Measurements from ENCODE around the gene HS6ST2. TPM values are rescaled to one million over a fixed set of nuclear protein-coding genes. Genes with fewer than 3 reads are reported as not detected.

Gene HS6ST2
- polyA plus RNA-seq, 1 donor (not counting 4 experiments of a cell fraction or from before 2014, with no cell fraction given) = 0.43 TPM

- no peaks in the 10 kb centered on the region for H3K4me1 ChIP-seq (ENCODE audit: control insufficient read depth, extremely low read depth, insufficient read depth, low read length)
- H3K4me2 ChIP-seq (ENCODE audit: control insufficient read depth, extremely low read depth, insufficient read depth, low read depth, low read length) = no peak overlapping the region
- H3K9ac ChIP-seq (ENCODE audit: control insufficient read depth, extremely low read depth, insufficient read depth, low read length) = no peak overlapping the region
- FAIRE-seq (no peak), DNase-seq (ENCODE audit: low read depth, low spot score) (no peak)
- H3K27me3 ChIP-seq (ENCODE audit: control insufficient read depth, extremely low read depth, insufficient read depth, low read length) = no peaks in the 10 kb centered on the region
- no peaks in the 10 kb centered on the region for H4K20me1 ChIP-seq (ENCODE audit: control insufficient read depth, extremely low read depth, insufficient read depth, low read length)
- dilution Hi-C loops (cut with MboI; ENCODE audit: extremely low pct_ligation_motif_present, low sequenced_read_pairs) = no loop called here
- no peaks in the 10 kb centered on the region for H3K79me2 ChIP-seq (ENCODE audit: control insufficient read depth, insufficient read depth, low read length)
- no peak overlapping the region for H3K27ac ChIP-seq (ENCODE audit: control insufficient read depth, insufficient read depth, low read length)
- H3K9me3 ChIP-seq (ENCODE audit: control insufficient read depth, low read depth, low read length) = no peaks in the 10 kb centered on the region
- no peaks in the 10 kb centered on the region for H3K36me3 ChIP-seq (ENCODE audit: control insufficient read depth in 2 of 2, extremely low read depth in 1 of 2, insufficient read depth in 2 of 2, low read length in 2 of 2)
- H3K4me3 ChIP-seq (ENCODE audit: control insufficient read depth in 2 of 3, extremely low read depth in 1 of 3, insufficient read depth in 2 of 3, low read depth in 1 of 3, low read length in 3 of 3) = no peak overlapping the region
- no peaks in the 10 kb centered on the region for H3K9me1 ChIP-seq (ENCODE audit: control insufficient read depth, extremely low read depth, insufficient read depth, low read length)
- TF ChIP-seq EZH2 (IDR thresholded peaks at IDR 0.05; ENCODE audit: low read length) = no peak
- TF ChIP-seq, protein P1, sequence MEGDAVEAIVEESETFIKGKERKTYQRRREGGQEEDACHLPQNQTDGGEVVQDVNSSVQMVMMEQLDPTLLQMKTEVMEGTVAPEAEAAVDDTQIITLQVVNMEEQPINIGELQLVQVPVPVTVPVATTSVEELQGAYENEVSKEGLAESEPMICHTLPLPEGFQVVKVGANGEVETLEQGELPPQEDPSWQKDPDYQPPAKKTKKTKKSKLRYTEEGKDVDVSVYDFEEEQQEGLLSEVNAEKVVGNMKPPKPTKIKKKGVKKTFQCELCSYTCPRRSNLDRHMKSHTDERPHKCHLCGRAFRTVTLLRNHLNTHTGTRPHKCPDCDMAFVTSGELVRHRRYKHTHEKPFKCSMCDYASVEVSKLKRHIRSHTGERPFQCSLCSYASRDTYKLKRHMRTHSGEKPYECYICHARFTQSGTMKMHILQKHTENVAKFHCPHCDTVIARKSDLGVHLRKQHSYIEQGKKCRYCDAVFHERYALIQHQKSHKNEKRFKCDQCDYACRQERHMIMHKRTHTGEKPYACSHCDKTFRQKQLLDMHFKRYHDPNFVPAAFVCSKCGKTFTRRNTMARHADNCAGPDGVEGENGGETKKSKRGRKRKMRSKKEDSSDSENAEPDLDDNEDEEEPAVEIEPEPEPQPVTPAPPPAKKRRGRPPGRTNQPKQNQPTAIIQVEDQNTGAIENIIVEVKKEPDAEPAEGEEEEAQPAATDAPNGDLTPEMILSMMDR (optimal IDR thresholded peaks at IDR 0.05 in 1 of 3, IDR thresholded peaks at IDR 0.05 in 1 of 3, conservative IDR thresholded peaks at IDR 0.05 in 1 of 3; ENCODE audit: extremely low read depth in 1 of 3, insufficient read depth in 2 of 3, low read length in 3 of 3) = no peak
- H2AFZ ChIP-seq (ENCODE audit: control insufficient read depth, low read length) = no peak overlapping the region
Observed at GRCh38 chrX:132916349-132916748, 42.1 kb downstream of the HS6ST2 start.

DNA sequence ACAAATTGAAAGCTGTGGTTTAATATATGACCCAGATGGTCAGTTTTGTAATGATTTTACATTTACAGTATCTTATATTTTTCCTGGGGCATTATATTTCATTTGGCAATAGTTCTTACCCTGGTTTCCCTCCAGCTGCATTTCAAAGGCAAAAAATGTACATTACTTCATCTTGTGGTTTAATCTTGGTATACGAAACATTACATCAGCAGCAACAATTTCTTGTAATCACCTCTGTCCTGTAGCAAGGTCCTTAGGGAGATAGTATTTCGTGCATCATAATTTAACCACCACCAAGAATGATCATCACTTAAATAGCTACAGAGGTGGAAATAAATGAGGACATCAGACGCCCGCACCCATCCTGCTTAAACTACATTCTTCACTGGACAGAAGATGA is 48.8 kb downstream of the HS6ST2 start:
- H3K9ac ChIP-seq (ENCODE audit: control insufficient read depth, extremely low read depth, insufficient read depth, low read length) = no peak overlapping the region
- H3K9me1 ChIP-seq (ENCODE audit: control insufficient read depth, extremely low read depth, insufficient read depth, low read length) = no peaks in the 10 kb centered on the region
- H3K9me3 ChIP-seq (ENCODE audit: control insufficient read depth, low read depth, low read length) = no peaks in the 10 kb centered on the region
- no peaks in the 10 kb centered on the region for H3K79me2 ChIP-seq (ENCODE audit: control insufficient read depth, insufficient read depth, low read length)
- H3K4me1 ChIP-seq (ENCODE audit: control insufficient read depth, extremely low read depth, insufficient read depth, low read length) = no peaks in the 10 kb centered on the region
- H3K27me3 ChIP-seq (ENCODE audit: control insufficient read depth, extremely low read depth, insufficient read depth, low read length) = no peaks in the 10 kb centered on the region
- no peak overlapping the region for H3K4me2 ChIP-seq (ENCODE audit: control insufficient read depth, extremely low read depth, insufficient read depth, low read depth, low read length)
- FAIRE-seq = no peak
- no peaks in the 10 kb centered on the region for H4K20me1 ChIP-seq (ENCODE audit: control insufficient read depth, extremely low read depth, insufficient read depth, low read length)
- dilution Hi-C loops (cut with MboI; ENCODE audit: extremely low pct_ligation_motif_present, low sequenced_read_pairs) = no loop called here
- TF ChIP-seq, protein P1 (optimal IDR thresholded peaks at IDR 0.05 in 1 of 3, IDR thresholded peaks at IDR 0.05 in 1 of 3, conservative IDR thresholded peaks at IDR 0.05 in 1 of 3; ENCODE audit: extremely low read depth in 1 of 3, insufficient read depth in 2 of 3, low read length in 3 of 3) = no peak
- TF ChIP-seq EZH2 (IDR thresholded peaks at IDR 0.05; ENCODE audit: low read length) = no peak
- H3K36me3 ChIP-seq (ENCODE audit: control insufficient read depth in 2 of 2, extremely low read depth in 1 of 2, insufficient read depth in 2 of 2, low read length in 2 of 2) = no peaks in the 10 kb centered on the region
- no peak overlapping the region for H3K4me3 ChIP-seq (ENCODE audit: control insufficient read depth in 2 of 3, extremely low read depth in 1 of 3, insufficient read depth in 2 of 3, low read depth in 1 of 3, low read length in 3 of 3)
- no peak for DNase-seq (ENCODE audit: low read depth, low spot score)
- H2AFZ ChIP-seq (ENCODE audit: control insufficient read depth, low read length) = no peak overlapping the region
- no peak overlapping the region for H3K27ac ChIP-seq (ENCODE audit: control insufficient read depth, insufficient read depth, low read length)
